ENCODE measurements around the gene ZNF565. TPM values are rescaled to one million over a fixed set of nuclear protein-coding genes. Genes with fewer than 3 reads are reported as not detected.
A peak's percentile ranks its signal among the peaks of the same experiment; 100 is the strongest.

Gene ZNF565
- total RNA-seq, 2 donors from 2014 or later: 1.9 to 6.6 TPM

GRCh38 chr19:36149673-36150406 is 64.6 kb downstream of the ZNF565 start:
- Histone ChIP-seq H3K4me3 (no peak overlapping the region), H3K27ac (peak overlapping the region in 1 of 2 donors; percentile 99), H3K9me3 (no peaks in the 10 kb centered on the region), H3K36me3 (peaks cover 47% of the 10 kb centered on the region), H3K27me3 (replicated peaks; ENCODE audit: insufficient read depth) (no peaks in the 10 kb centered on the region), H3K4me1 (ENCODE audit: control insufficient read depth in 1 of 2, low read depth in 2 of 2) (peaks cover 12 to 22% of the 10 kb centered on the region in 2 donors)
- no peak for ATAC-seq (ENCODE audit: insufficient number of reproducible peaks, low FRiP score, low read depth)
- DNase-seq (ENCODE audit: low spot score): no peak
- no peak for TF ChIP-seq CTCF (IDR thresholded peaks at IDR 0.05)

GRCh38 chr19:36144624-36145023 is 69.8 kb downstream of the ZNF565 start:
- Histone ChIP-seq H3K36me3 (peaks cover 63% of the 10 kb centered on the region), H3K27me3 (replicated peaks; ENCODE audit: insufficient read depth) (no peaks in the 10 kb centered on the region), H3K4me3 (no peak overlapping the region), H3K4me1 (ENCODE audit: control insufficient read depth in 1 of 2, low read depth in 2 of 2) (peaks cover 6 to 8% of the 10 kb centered on the region in 2 donors), H3K27ac (no peak overlapping the region), H3K9me3 (no peaks in the 10 kb centered on the region)
- no peak for TF ChIP-seq CTCF (IDR thresholded peaks at IDR 0.05)
- ATAC-seq (ENCODE audit: insufficient number of reproducible peaks, low FRiP score, low read depth) (no peak), DNase-seq (ENCODE audit: low spot score) (no peak)

DNA sequence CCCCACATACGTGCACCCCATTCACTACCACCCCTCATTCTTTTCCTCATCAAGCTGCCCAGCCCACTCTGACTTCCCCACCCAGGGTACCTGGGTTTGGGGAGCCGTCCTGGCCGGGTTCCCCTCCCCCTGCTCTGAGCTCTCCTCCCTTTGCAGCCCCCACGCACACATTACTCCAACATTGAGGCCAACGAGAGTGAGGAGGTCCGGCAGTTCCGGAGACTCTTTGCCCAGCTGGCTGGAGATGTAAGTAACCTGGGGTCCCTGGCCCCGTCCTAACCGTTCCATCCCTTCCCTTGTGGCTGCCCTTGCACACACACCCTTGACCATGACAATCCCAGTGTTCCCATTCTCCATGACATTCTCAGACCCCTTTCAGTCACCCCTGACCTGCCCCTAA is 72.0 kb downstream of the ZNF565 start:
- no peak overlapping the region for H3K27ac ChIP-seq
- no peak for DNase-seq (ENCODE audit: low spot score)
- H3K4me3 ChIP-seq: no peak overlapping the region
- no peaks in the 10 kb centered on the region for H3K9me3 ChIP-seq
- peaks cover 47% of the 10 kb centered on the region for H3K36me3 ChIP-seq
- H3K27me3 ChIP-seq (replicated peaks; ENCODE audit: insufficient read depth): no peaks in the 10 kb centered on the region
- no peak for TF ChIP-seq CTCF (IDR thresholded peaks at IDR 0.05)
- ATAC-seq (ENCODE audit: insufficient number of reproducible peaks, low FRiP score, low read depth): no peak
- H3K4me1 ChIP-seq (ENCODE audit: control insufficient read depth in 1 of 2, low read depth in 2 of 2): peaks cover 9 to 16% of the 10 kb centered on the region in 2 donors

DNA sequence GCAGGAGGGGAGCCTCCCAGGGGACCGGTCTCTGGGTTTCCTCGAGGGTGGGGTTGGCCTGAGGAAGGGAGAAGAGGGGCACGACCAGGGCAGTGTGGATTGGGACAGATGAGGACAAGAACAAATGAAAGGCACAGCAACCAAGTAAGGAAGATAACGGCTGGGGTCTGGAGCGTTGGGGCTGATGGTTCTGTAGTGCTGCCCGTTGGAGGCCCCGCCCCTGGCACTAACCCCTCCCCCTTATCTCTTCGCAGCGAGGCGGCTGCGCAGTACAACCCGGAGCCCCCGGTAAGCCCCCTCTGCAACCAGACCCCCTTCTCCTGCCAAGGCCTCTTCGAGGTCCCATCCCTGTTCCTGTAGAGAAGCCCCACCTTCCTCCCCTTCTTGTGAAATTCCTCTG is 72.4 kb downstream of the ZNF565 start:
- Histone ChIP-seq H3K4me3 (no peak overlapping the region), H3K9me3 (no peaks in the 10 kb centered on the region), H3K27me3 (replicated peaks; ENCODE audit: insufficient read depth) (no peaks in the 10 kb centered on the region), H3K4me1 (ENCODE audit: control insufficient read depth in 1 of 2, low read depth in 2 of 2) (peaks cover 12 to 20% of the 10 kb centered on the region in 2 donors), H3K27ac (peak overlapping the region in 1 of 2 donors; percentile 99), H3K36me3 (peaks cover 43% of the 10 kb centered on the region)
- ATAC-seq (ENCODE audit: insufficient number of reproducible peaks, low FRiP score, low read depth) (no peak), DNase-seq (ENCODE audit: low spot score) (no peak)
- no peak for TF ChIP-seq CTCF (IDR thresholded peaks at IDR 0.05)

DNA sequence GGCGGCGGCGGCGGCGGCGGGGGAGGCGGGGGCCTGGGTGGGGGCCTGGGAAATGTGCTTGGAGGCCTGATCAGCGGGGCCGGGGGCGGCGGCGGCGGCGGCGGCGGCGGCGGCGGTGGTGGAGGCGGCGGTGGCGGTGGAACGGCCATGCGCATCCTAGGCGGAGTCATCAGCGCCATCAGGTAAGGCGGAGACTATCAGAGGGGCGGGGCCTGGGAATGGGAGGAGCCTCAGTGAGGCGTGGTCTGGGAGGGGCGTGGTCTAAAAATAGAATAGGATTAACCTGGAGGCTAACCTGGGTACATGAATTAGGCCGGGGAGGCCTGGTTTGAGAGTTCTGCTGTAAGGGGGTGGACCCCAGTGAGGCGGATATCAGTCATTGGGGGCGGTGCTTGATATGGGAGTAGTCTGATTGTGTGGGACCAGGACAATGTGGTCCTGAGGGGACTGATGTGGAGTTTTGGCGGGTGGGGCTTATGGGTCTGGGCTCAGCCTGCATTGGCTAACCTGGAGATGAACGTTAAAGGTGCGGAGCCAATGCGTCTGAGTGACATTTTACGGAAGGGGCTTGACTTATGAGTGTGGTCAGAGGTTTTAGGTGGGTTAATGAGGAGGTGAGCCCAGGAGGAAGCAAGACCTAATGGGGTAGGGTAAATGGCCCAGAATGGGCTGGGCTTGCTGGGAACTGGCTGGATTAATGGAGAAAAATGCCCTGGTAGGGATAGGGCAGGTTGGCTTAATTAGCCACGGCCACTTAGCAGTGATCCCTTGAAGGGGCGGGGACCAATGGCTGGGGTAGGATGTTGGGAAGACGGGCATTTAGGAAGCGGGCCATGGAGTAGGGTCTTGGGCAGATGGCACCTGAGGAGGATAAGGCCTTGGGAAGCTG is 73.2 kb downstream of the ZNF565 start:
- ATAC-seq (ENCODE audit: insufficient number of reproducible peaks, low FRiP score, low read depth): peak; percentile 48
- no peak for TF ChIP-seq CTCF (IDR thresholded peaks at IDR 0.05)
- H3K9me3 ChIP-seq: no peaks in the 10 kb centered on the region
- peak; percentile 53 for DNase-seq (ENCODE audit: low spot score)
- H3K27ac ChIP-seq: peak overlapping the region; percentile 95 to 99
- peak overlapping the region; percentile 84 for H3K4me3 ChIP-seq
- peaks cover 16 to 28% of the 10 kb centered on the region in 2 donors for H3K4me1 ChIP-seq (ENCODE audit: control insufficient read depth in 1 of 2, low read depth in 2 of 2)
- H3K27me3 ChIP-seq (replicated peaks; ENCODE audit: insufficient read depth): no peaks in the 10 kb centered on the region
- H3K36me3 ChIP-seq: peaks cover 35% of the 10 kb centered on the region

Measured in thoracic aorta (tissue), 2 donors.